Spleen (tissue), 7 donors: ENCODE results near the gene LRRC3.

ENCODE experiments used
- CTCF ChIP-seq, 11 experiments: fragments of 200-600 bp in 7 of 11; fragments of 450-650 bp in 4 of 11; sonication (generic) in 4 of 11; IDR thresholded peaks in 8 of 11; conservative IDR thresholded peaks in 3 of 11; 1 replicate in 7 of 11; 2 replicates in 4 of 11; pipeline versions ENCODE4 v1.4.0 to v1.8.0; 2016 to 2021; ENCODE audit warnings: antibody characterized with exemption in 11 of 11, inconsistent platforms in 4 of 11, mild to moderate bottlenecking in 1 of 11
- POLR2AphosphoS5 ChIP-seq, 3 donors: sonication (generic); formaldehyde crosslinking; IDR thresholded peaks; one replicate each; pipeline ENCODE4 v1.5.1; 2017; ENCODE audit warnings: antibody characterized with exemption in 3 of 3
- donor health status: DM: no; HTN: no; CAD: no; lungs with moderate emphysema.
- donor health status: DM: no; HTN: no; CAD: no.
- donor health status: DM: no; HTN: no; CAD: no.

DNA sequence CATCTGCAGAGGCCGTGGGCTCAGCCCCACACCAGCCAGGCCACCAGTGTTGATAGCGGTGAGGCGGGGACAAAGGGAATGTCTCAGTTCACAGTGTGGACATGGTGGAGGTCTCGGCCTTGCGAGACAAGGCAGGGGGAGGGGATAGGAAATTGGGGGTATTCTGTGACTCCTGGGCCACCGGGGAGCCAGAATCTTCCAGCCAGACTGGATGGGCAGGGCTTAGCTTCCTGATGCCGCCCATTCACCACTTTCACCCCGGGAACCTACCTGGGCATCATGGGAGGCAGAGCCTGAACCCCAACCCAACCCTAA, 5.1 kb downstream of the LRRC3 start:
- no peak for TF ChIP-seq CTCF (IDR thresholded peaks at IDR 0.05 in 8 of 11, conservative IDR thresholded peaks at IDR 0.05 in 3 of 11)
- no peak for TF ChIP-seq POLR2AphosphoS5 (IDR thresholded peaks at IDR 0.05)
